Measurements from ENCODE around the gene HDAC6.

- TF ChIP-seq, protein P1, sequence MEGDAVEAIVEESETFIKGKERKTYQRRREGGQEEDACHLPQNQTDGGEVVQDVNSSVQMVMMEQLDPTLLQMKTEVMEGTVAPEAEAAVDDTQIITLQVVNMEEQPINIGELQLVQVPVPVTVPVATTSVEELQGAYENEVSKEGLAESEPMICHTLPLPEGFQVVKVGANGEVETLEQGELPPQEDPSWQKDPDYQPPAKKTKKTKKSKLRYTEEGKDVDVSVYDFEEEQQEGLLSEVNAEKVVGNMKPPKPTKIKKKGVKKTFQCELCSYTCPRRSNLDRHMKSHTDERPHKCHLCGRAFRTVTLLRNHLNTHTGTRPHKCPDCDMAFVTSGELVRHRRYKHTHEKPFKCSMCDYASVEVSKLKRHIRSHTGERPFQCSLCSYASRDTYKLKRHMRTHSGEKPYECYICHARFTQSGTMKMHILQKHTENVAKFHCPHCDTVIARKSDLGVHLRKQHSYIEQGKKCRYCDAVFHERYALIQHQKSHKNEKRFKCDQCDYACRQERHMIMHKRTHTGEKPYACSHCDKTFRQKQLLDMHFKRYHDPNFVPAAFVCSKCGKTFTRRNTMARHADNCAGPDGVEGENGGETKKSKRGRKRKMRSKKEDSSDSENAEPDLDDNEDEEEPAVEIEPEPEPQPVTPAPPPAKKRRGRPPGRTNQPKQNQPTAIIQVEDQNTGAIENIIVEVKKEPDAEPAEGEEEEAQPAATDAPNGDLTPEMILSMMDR (IDR thresholded peaks at IDR 0.05), result no peak
- TF ChIP-seq POLR2A (IDR thresholded peaks at IDR 0.05), result no peak
These were observed 20.2 kb upstream of the HDAC6 start for GRCh38 chrX:48781705-48782104.

Measured in Peyer's patch (tissue), 4 donors.